Measurements from ENCODE around the gene KCNJ1. TPM values are rescaled to one million over a fixed set of nuclear protein-coding genes. Genes with fewer than 3 reads are reported as not detected.

KCNJ1 gene
- total RNA-seq, 1 donor: 0.10 TPM

Other genes starting within 250 kb of the KCNJ1 start
- gene FLI1, start 173.2 kb downstream of the KCNJ1 start, total RNA-seq: 63.2 TPM
- gene KCNJ5, start 24.1 kb upstream of the KCNJ1 start, total RNA-seq: under 0.01 TPM
- not detected for gene TP53AIP1, start 75.6 kb upstream of the KCNJ1 start, total RNA-seq